Stimulated activated naive B cell treated with anti-CD40 and anti-IgM and Interleukin-4, amounts not matched to agents 10 μg/mL and 1 μg/mL and 100 μg/mL, for 72 hours (primary cell): ENCODE results near the gene NPAS2.

ENCODE experiments used
- ATAC-seq, 2 donors: fragments of 150-1000 bp; cut with Tn5 transposase; replicated peaks; 2 replicates each; pipeline ENCODE4 v1.10.0; 2021; ENCODE audit warnings: moderate library complexity in 1 of 2
- DNase-seq: peaks from one replicate; pipeline ENCODE4 v3.0.0; 2021
- H3K27ac Mint-ChIP-seq: one replicate; pipeline ENCODE4 v1.8.0; 2022; ENCODE audit warnings: mild to moderate bottlenecking, mixed read lengths
- H3K27me3 Mint-ChIP-seq, 2 donors: one replicate each; pipeline ENCODE4 v1.8.0; 2022; ENCODE audit warnings: mixed read lengths in 2 of 2
- H3K36me3 Mint-ChIP-seq, 2 donors: one replicate each; pipeline ENCODE4 v1.8.0; 2022; ENCODE audit warnings: mixed read lengths in 2 of 2, mild to moderate bottlenecking in 1 of 2
- H3K4me1 Mint-ChIP-seq, 2 donors: one replicate each; pipeline ENCODE4 v1.8.0; 2022; ENCODE audit warnings: mixed read lengths in 2 of 2, mild to moderate bottlenecking in 1 of 2
- H3K4me3 Mint-ChIP-seq, 2 donors: one replicate each; pipeline ENCODE4 v1.8.0; 2022; ENCODE audit warnings: mild to moderate bottlenecking in 2 of 2, mixed read lengths in 2 of 2, moderate library complexity in 1 of 2
- H3K9me3 Mint-ChIP-seq, 2 donors: one replicate each; pipeline ENCODE4 v1.8.0; 2022; ENCODE audit warnings: mixed read lengths in 2 of 2, mild to moderate bottlenecking in 1 of 2

Gene NPAS2

GRCh38 chr2:100959225-100959880 is 139.4 kb downstream of the NPAS2 start:
- Mint-ChIP-seq H3K4me3 (no peak overlapping the region), H3K9me3 (no peaks in the 10 kb centered on the region), H3K4me1 (no peaks in the 10 kb centered on the region), H3K36me3 (no peaks in the 10 kb centered on the region), H3K27me3 (peaks cover 11 to 13% of the 10 kb centered on the region in 2 donors), H3K27ac (no peak overlapping the region)
- no peak for DNase-seq
- no peak for ATAC-seq

DNA sequence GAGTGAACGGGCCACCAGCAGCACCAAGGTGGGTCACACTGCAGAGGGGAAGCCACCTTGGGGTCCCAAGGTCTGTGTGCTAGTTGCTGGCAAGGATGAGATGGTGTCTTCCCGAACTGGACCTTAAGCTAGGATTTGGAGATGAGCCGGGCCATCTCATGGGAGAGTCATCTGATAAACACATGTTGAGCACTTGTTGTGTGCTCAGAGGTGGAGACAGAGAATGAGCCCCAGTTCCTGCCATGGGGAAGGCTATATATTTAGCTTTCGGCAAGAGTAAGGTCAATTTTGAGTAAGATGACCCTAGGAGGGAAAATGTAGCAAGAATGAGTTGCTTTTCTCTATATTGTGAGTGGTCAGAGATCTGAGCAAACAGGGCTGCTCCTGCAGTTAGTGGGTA is 140.7 kb downstream of the NPAS2 start:
- H3K36me3 Mint-ChIP-seq = no peaks in the 10 kb centered on the region
- peaks cover 11 to 13% of the 10 kb centered on the region in 2 donors for H3K27me3 Mint-ChIP-seq
- H3K4me1 Mint-ChIP-seq = no peaks in the 10 kb centered on the region
- H3K27ac Mint-ChIP-seq = no peak overlapping the region
- ATAC-seq (no peak), DNase-seq (no peak)
- H3K9me3 Mint-ChIP-seq = no peaks in the 10 kb centered on the region
- H3K4me3 Mint-ChIP-seq = no peak overlapping the region

GRCh38 chr2:100962366-100963025 is 142.6 kb downstream of the NPAS2 start:
- Mint-ChIP-seq H3K4me1 (no peaks in the 10 kb centered on the region), H3K9me3 (no peaks in the 10 kb centered on the region), H3K27me3 (peaks cover 0 to 3% of the 10 kb centered on the region in 2 donors), H3K27ac (no peak overlapping the region), H3K4me3 (no peak overlapping the region), H3K36me3 (no peaks in the 10 kb centered on the region)
- ATAC-seq (no peak), DNase-seq (no peak)

- H3K4me1 Mint-ChIP-seq = no peaks in the 10 kb centered on the region
- no peak overlapping the region for H3K4me3 Mint-ChIP-seq
- H3K36me3 Mint-ChIP-seq = no peaks in the 10 kb centered on the region
- H3K9me3 Mint-ChIP-seq = no peaks in the 10 kb centered on the region
- H3K27ac Mint-ChIP-seq = no peak overlapping the region
- ATAC-seq (no peak), DNase-seq (no peak)
- peaks cover 0 to 3% of the 10 kb centered on the region in 2 donors for H3K27me3 Mint-ChIP-seq
Measured at GRCh38 chr2:100963026-100963375, 143.1 kb downstream of the NPAS2 start.

DNA sequence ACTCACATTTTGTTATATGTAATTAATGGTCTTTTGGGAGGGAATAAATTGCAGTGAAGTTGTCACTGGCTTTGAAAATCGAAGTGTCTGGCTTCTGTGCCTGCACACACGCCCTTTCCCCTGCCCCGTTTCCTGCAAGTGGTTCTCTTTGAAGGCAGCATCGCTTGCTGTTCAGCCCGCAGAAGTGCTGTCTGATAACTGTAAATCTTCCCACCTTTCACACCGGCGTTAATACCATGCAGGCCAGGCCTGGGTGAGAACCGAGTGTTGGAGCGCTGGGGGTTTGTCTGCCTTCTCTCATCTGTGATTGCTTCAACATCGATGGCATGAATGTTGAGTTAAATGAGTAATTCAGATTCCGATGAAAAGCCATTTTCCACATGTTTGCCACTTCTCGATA is 144.3 kb downstream of the NPAS2 start:
- ATAC-seq (no peak), DNase-seq (no peak)
- Mint-ChIP-seq H3K27ac (no peak overlapping the region), H3K4me1 (no peaks in the 10 kb centered on the region), H3K36me3 (no peaks in the 10 kb centered on the region), H3K9me3 (no peaks in the 10 kb centered on the region), H3K27me3 (peaks cover 1% of the 10 kb centered on the region in 2 donors), H3K4me3 (no peak overlapping the region)

DNA sequence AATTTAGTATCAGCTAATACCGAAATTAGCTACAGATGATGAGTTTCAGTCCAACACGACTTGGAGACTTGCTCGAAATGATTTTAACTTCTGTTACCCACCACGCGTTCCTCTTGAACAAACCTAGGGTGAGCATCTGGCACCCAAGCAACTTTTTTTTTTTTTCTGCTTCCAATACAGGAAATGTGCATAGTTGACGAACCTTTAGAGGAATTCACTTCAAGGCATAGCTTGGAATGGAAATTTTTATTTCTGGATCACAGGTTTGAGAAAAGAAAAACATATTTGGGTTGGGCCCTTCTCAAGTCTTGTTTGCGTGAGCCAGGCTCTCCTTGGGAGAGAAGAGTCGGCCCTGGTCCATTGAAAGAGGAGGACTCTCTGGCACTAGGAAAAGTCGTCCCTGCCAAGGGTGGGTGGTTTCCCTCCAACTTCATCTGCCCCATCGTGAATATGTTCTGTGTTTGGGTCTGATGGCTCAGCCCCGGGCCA is 144.8 kb downstream of the NPAS2 start:
- Mint-ChIP-seq H3K4me3 (no peak overlapping the region), H3K9me3 (no peaks in the 10 kb centered on the region), H3K27ac (no peak overlapping the region), H3K27me3 (peaks cover 5% of the 10 kb centered on the region in 2 donors), H3K36me3 (no peaks in the 10 kb centered on the region), H3K4me1 (no peaks in the 10 kb centered on the region)
- DNase-seq (no peak), ATAC-seq (no peak)

DNA sequence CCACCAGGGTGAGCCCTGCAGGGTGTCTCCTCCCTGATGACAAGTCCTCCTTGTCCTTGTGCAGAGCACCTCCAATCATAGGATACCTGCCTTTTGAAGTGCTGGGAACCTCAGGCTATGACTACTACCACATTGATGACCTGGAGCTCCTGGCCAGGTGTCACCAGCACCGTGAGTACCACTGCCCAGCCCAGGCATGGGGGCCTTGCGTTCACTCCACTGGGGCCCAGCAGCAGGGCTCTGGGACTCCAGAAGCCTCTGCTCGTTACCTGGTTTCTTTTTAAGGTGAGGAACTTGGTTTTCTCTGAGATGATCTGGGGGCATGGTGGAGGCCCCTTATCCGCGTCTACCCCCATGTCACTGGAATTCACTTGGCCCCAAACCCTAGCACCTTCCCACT is 145.7 kb downstream of the NPAS2 start:
- DNase-seq (no peak), ATAC-seq (no peak)
- Mint-ChIP-seq H3K36me3 (no peaks in the 10 kb centered on the region), H3K4me1 (no peaks in the 10 kb centered on the region), H3K4me3 (no peak overlapping the region), H3K9me3 (no peaks in the 10 kb centered on the region), H3K27ac (no peak overlapping the region), H3K27me3 (peaks cover 9 to 13% of the 10 kb centered on the region in 2 donors)

DNA sequence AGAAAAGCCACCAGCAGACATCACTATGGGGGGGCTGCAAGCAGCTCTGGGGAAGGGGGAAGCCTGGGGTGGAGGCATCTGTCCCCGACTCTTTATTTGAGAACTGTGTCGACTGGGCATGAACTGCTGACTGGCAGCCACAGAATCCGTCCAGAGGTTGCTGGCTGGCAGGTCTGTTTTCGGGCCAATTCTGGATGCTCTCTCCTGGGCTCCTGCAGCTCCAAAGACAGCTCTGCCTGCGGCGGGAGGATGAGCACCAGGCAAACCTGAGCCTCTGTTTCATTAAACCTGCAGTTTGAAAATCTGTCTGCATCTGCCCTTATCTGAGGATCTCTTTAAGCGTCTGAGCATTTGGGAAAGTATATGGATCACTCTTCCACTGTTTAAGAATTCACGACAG is 147.8 kb downstream of the NPAS2 start:
- H3K4me3 Mint-ChIP-seq = no peak overlapping the region
- ATAC-seq (no peak), DNase-seq (no peak)
- no peaks in the 10 kb centered on the region for H3K4me1 Mint-ChIP-seq
- no peaks in the 10 kb centered on the region for H3K36me3 Mint-ChIP-seq
- H3K9me3 Mint-ChIP-seq = no peaks in the 10 kb centered on the region
- H3K27me3 Mint-ChIP-seq = peaks cover 14 to 32% of the 10 kb centered on the region in 2 donors
- no peak overlapping the region for H3K27ac Mint-ChIP-seq

DNA sequence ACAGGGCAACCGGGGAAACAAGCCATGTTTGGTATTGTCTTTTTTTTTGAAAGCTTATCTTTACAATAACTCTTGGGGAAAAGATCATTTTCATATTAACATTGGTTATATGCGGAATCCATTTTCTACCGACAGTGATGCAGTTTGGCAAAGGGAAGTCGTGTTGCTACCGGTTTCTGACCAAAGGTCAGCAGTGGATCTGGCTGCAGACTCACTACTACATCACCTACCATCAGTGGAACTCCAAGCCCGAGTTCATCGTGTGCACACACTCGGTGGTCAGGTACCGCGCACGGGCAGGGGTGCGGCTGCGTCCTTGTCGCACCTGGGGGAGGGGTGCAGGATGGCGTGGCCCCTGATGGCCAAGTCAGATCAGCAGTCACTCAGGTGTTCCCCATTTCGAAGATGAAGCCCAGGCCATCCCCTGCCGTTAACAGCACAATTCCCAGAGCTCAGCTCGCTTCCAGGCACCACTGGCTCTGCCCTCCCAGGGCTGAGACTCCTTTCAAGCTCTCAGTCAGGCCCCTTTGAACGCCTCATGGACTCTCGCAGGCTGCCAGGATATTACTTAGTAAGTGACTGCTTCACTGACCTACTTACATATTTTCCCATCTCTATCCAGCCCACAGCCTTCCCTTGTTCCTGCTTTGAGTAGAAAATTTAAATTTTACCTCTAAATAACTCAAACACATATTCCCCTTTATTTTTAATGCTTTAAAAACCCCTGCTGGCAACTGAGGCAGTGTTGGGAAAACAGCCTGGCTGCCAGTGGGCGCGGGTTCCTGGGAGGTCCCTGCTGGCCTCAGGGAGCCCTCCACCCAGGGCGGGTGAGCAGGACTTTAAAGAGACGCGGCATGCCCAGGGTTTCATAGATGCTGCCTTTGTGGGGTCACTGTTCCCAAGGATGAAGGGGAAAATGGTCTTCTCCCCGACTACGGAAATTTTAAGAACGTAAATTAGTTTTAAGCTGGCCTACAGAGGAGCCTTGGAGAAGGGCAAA is 148.5 kb downstream of the NPAS2 start:
- no peaks in the 10 kb centered on the region for H3K9me3 Mint-ChIP-seq
- ATAC-seq = no peak
- no peak for DNase-seq
- no peaks in the 10 kb centered on the region for H3K4me1 Mint-ChIP-seq
- H3K4me3 Mint-ChIP-seq = no peak overlapping the region
- peaks cover 16 to 35% of the 10 kb centered on the region in 2 donors for H3K27me3 Mint-ChIP-seq
- H3K27ac Mint-ChIP-seq = no peak overlapping the region
- H3K36me3 Mint-ChIP-seq = no peaks in the 10 kb centered on the region

DNA sequence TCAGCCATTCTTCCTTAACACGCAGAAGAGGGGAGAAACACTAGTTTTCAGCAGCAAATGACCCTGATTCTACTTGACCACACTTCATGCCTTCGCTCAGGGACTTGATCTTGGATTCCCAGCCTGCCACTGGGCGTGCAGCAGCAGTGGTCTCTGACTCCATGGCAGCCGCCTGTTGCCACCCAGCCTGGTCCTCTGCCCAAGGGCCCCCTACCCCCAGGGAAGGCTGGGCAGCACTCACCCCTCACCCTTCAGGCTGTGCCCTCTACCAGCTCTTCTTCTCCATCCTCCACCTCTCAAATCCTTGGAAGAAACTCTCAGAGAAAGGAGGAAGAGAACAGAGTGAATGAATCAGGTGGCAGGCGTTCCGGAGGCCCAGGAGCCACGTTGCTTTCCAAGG is 150.1 kb downstream of the NPAS2 start:
- H3K27me3 Mint-ChIP-seq = peaks cover 22 to 41% of the 10 kb centered on the region in 2 donors
- H3K27ac Mint-ChIP-seq = no peak overlapping the region
- no peaks in the 10 kb centered on the region for H3K4me1 Mint-ChIP-seq
- no peaks in the 10 kb centered on the region for H3K36me3 Mint-ChIP-seq
- DNase-seq (no peak), ATAC-seq (no peak)
- no peak overlapping the region for H3K4me3 Mint-ChIP-seq
- no peaks in the 10 kb centered on the region for H3K9me3 Mint-ChIP-seq

- H3K9me3 Mint-ChIP-seq = no peaks in the 10 kb centered on the region
- ATAC-seq = no peak
- H3K4me3 Mint-ChIP-seq = no peak overlapping the region
- peaks cover 1 to 3% of the 10 kb centered on the region in 2 donors for H3K4me1 Mint-ChIP-seq
- H3K27me3 Mint-ChIP-seq = peaks cover 23 to 46% of the 10 kb centered on the region in 2 donors
- H3K36me3 Mint-ChIP-seq = no peaks in the 10 kb centered on the region
- H3K27ac Mint-ChIP-seq = no peak overlapping the region
- DNase-seq = no peak
Measured at GRCh38 chr2:100971221-100971620, 151.3 kb downstream of the NPAS2 start.

DNA sequence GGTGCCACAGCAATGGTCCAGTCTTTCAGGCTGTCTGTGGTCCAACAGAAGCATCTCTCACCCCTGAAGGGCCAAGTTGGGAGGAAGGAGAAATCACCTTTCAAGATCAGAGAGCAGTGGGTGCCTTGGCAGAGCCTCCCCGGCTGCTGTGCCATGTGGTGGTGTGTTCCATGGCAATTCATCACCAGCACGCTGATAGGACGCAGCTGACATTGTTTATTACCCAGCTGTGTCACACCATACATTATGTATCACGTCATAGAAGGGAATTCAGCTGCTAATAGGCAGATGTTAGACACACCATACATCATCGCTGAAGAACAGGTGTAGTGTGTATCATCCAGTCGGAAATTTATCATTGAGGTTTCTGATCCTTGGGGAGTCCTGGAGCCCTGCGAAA is 152.5 kb downstream of the NPAS2 start:
- H3K36me3 Mint-ChIP-seq = no peaks in the 10 kb centered on the region
- no peak overlapping the region for H3K27ac Mint-ChIP-seq
- peaks cover 23 to 46% of the 10 kb centered on the region in 2 donors for H3K27me3 Mint-ChIP-seq
- DNase-seq = no peak
- H3K4me1 Mint-ChIP-seq = peaks cover 13 to 15% of the 10 kb centered on the region in 2 donors
- H3K4me3 Mint-ChIP-seq = no peak overlapping the region
- H3K9me3 Mint-ChIP-seq = no peaks in the 10 kb centered on the region
- no peak for ATAC-seq

- Mint-ChIP-seq H3K36me3 (no peaks in the 10 kb centered on the region), H3K4me3 (no peak overlapping the region), H3K9me3 (no peaks in the 10 kb centered on the region)
Measured at GRCh38 chr2:100974712-100975520, 155.0 kb downstream of the NPAS2 start.

DNA sequence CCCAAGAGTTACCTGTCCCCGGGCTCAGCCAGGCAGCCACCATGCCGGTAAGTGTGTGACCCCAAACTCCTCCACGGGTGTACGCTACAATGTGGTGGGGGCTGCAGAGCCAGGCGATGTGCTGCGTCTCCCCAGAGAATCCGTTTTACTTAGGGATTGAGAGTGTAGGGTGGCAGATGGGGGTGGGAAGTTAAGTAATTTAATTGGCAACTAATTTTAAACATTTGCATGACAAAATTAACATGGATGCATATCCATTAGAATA is 155.5 kb downstream of the NPAS2 start:
- Mint-ChIP-seq H3K4me3 (no peak overlapping the region), H3K36me3 (no peaks in the 10 kb centered on the region), H3K27me3 (peaks cover 14 to 34% of the 10 kb centered on the region in 2 donors), H3K27ac (no peak overlapping the region), H3K4me1 (peaks cover 20 to 31% of the 10 kb centered on the region in 2 donors), H3K9me3 (no peaks in the 10 kb centered on the region)
- no peak for ATAC-seq
- DNase-seq = no peak

More at GRCh38 chr2:100974712-100975520, 155.0 kb downstream of the NPAS2 start:
- peaks cover 16 to 39% of the 10 kb centered on the region in 2 donors for H3K27me3 Mint-ChIP-seq
- ATAC-seq (no peak), DNase-seq (no peak)
- H3K27ac Mint-ChIP-seq = no peak overlapping the region
- peaks cover 20 to 31% of the 10 kb centered on the region in 2 donors for H3K4me1 Mint-ChIP-seq
